ENCODE data around the gene BCR.

- TF ChIP-seq ZC3H4 (CRISPR knock-in tag; IDR thresholded peaks at IDR 0.05; ENCODE audit: borderline replicate concordance) (no peak), NFE2L1 (CRISPR knock-in tag; IDR thresholded peaks at IDR 0.05; ENCODE audit: borderline replicate concordance) (no peak), RAD21 (CRISPR knock-in tag; IDR thresholded peaks at IDR 0.05) (no peak), ATRX (CRISPR knock-in tag; IDR thresholded peaks at IDR 0.05; ENCODE audit: borderline replicate concordance) (no peak), TBX3 (IDR thresholded peaks at IDR 0.05; ENCODE audit: borderline replicate concordance) (no peak), ZSCAN20 (CRISPR knock-in tag; IDR thresholded peaks at IDR 0.05; ENCODE audit: borderline replicate concordance) (no peak), POLR2AphosphoS5 (IDR thresholded peaks at IDR 0.05; ENCODE audit: low read depth, low read length) (no peak), RFX3 (CRISPR knock-in tag; IDR thresholded peaks at IDR 0.05) (no peak), ZNF530 (CRISPR knock-in tag; IDR thresholded peaks at IDR 0.05; ENCODE audit: low read depth) (no peak), POGZ (CRISPR knock-in tag; IDR thresholded peaks at IDR 0.05) (no peak), ZNF225 (CRISPR knock-in tag; IDR thresholded peaks at IDR 0.05) (no peak), MEF2D (CRISPR knock-in tag; IDR thresholded peaks at IDR 0.05) (no peak), CREB3 (CRISPR knock-in tag; IDR thresholded peaks at IDR 0.05) (no peak), ZBTB26 (CRISPR knock-in tag; IDR thresholded peaks at IDR 0.05; ENCODE audit: borderline replicate concordance) (no peak)
Measured at GRCh38 chr22:23289130-23289503, 108.8 kb downstream of the BCR start.
